SK-N-SH treated with all-trans-retinoic acid at 6 μM for 48 hours (cell line): ENCODE results near the gene TRABD2A.

Experiments used
- ISL1 ChIP-seq: fragments of 250-450 bp; sonication (Bioruptor Pico); IDR thresholded peaks from 2 replicates; pipeline ENCODE4 v2.1.2; 2022; ENCODE audit warnings: mild to moderate bottlenecking, moderate library complexity
- PPARA ChIP-seq: fragments of 250-450 bp; sonication (Bioruptor Pico); IDR thresholded peaks from 2 replicates; pipeline ENCODE4 v1.5.0; 2020; ENCODE audit warnings: mild to moderate bottlenecking, borderline replicate concordance
- TCF4 ChIP-seq: fragments of 250-450 bp; sonication (Bioruptor Pico); IDR thresholded peaks from 2 replicates; pipeline ENCODE4 v1.8.0; 2021; ENCODE audit warnings: mild to moderate bottlenecking, moderate library complexity, borderline replicate concordance
- TOX ChIP-seq: fragments of 250-450 bp; sonication (Bioruptor Pico); IDR thresholded peaks from 2 replicates; pipeline ENCODE4 v1.8.0; 2021; ENCODE audit warnings: mild to moderate bottlenecking, moderate library complexity, borderline replicate concordance
- ZFP30 ChIP-seq: fragments of 450-650 bp; formaldehyde crosslinking; IDR thresholded peaks from 2 replicates; pipeline ENCODE4 v1.5.0; 2022; ENCODE audit warnings: mild to moderate bottlenecking, moderate library complexity
- ZNF565 ChIP-seq: fragments of 450-650 bp; formaldehyde crosslinking; conservative IDR thresholded peaks from 2 replicates; pipeline ENCODE4 v1.5.0; 2020; ENCODE audit warnings: low read depth, mild to moderate bottlenecking, moderate library complexity
- ZNF70 ChIP-seq: fragments of 450-650 bp; formaldehyde crosslinking; IDR thresholded peaks from 2 replicates; pipeline ENCODE4 v1.5.0; 2020; ENCODE audit warnings: mild to moderate bottlenecking, moderate library complexity
- ZNF8 ChIP-seq: fragments of 450-650 bp; formaldehyde crosslinking; IDR thresholded peaks from 2 replicates; pipeline ENCODE4 v1.5.0; 2020; ENCODE audit warnings: mild to moderate bottlenecking, moderate library complexity
- TF ChIP-seq, protein P1 (sequence below): fragments of 250-450 bp; sonication (Bioruptor Pico); IDR thresholded peaks from 2 replicates; pipeline ENCODE4 v1.5.1; 2020; ENCODE audit warnings: low read depth, mild to moderate bottlenecking, moderate library complexity
- TF ChIP-seq, protein P2 (sequence below): fragments of 250-450 bp; sonication (Bioruptor Pico); IDR thresholded peaks from 2 replicates; pipeline ENCODE4 v1.5.0; 2020; ENCODE audit warnings: mild to moderate bottlenecking, moderate library complexity
- TF ChIP-seq, protein P3 (sequence below): fragments of 250-450 bp; sonication (Bioruptor Pico); IDR thresholded peaks from 2 replicates; pipeline ENCODE4 v1.8.0; 2020; ENCODE audit warnings: mild to moderate bottlenecking, moderate library complexity, borderline replicate concordance
- TF ChIP-seq, protein P4 (sequence below): fragments of 250-450 bp; sonication (Bioruptor Pico); IDR thresholded peaks from 2 replicates; pipeline ENCODE4 v1.5.1; 2021; ENCODE audit warnings: mild to moderate bottlenecking, moderate library complexity

DNA sequence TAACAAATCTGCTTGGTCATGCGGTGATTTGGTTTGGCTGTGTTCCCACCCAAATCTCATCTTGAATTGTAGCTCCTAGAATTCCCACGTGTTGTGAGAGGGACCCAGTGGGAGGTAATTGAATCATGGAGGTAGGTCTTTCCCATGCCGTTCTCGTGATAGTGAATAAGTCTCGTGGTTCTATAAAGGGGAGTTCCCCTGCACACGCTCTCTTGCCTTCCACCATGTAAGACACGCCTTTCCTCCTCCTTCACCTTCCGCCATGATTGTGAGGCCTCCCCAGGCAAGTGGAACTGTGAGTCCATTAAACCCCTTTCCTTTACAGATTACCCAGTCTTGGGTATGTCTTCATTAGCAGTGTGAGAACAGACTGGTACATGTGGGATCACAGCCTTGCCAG is 36.7 kb downstream of the TRABD2A start:
- TF ChIP-seq, protein P1, sequence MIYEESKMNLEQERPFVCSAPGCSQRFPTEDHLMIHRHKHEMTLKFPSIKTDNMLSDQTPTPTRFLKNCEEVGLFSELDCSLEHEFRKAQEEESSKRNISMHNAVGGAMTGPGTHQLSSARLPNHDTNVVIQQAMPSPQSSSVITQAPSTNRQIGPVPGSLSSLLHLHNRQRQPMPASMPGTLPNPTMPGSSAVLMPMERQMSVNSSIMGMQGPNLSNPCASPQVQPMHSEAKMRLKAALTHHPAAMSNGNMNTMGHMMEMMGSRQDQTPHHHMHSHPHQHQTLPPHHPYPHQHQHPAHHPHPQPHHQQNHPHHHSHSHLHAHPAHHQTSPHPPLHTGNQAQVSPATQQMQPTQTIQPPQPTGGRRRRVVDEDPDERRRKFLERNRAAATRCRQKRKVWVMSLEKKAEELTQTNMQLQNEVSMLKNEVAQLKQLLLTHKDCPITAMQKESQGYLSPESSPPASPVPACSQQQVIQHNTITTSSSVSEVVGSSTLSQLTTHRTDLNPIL (CRISPR knock-in tag) = no peak
- TF ChIP-seq, protein P2, sequence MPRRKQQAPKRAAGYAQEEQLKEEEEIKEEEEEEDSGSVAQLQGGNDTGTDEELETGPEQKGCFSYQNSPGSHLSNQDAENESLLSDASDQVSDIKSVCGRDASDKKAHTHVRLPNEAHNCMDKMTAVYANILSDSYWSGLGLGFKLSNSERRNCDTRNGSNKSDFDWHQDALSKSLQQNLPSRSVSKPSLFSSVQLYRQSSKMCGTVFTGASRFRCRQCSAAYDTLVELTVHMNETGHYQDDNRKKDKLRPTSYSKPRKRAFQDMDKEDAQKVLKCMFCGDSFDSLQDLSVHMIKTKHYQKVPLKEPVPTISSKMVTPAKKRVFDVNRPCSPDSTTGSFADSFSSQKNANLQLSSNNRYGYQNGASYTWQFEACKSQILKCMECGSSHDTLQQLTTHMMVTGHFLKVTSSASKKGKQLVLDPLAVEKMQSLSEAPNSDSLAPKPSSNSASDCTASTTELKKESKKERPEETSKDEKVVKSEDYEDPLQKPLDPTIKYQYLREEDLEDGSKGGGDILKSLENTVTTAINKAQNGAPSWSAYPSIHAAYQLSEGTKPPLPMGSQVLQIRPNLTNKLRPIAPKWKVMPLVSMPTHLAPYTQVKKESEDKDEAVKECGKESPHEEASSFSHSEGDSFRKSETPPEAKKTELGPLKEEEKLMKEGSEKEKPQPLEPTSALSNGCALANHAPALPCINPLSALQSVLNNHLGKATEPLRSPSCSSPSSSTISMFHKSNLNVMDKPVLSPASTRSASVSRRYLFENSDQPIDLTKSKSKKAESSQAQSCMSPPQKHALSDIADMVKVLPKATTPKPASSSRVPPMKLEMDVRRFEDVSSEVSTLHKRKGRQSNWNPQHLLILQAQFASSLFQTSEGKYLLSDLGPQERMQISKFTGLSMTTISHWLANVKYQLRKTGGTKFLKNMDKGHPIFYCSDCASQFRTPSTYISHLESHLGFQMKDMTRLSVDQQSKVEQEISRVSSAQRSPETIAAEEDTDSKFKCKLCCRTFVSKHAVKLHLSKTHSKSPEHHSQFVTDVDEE (CRISPR knock-in tag) = no peak
- TF ChIP-seq, protein P3, sequence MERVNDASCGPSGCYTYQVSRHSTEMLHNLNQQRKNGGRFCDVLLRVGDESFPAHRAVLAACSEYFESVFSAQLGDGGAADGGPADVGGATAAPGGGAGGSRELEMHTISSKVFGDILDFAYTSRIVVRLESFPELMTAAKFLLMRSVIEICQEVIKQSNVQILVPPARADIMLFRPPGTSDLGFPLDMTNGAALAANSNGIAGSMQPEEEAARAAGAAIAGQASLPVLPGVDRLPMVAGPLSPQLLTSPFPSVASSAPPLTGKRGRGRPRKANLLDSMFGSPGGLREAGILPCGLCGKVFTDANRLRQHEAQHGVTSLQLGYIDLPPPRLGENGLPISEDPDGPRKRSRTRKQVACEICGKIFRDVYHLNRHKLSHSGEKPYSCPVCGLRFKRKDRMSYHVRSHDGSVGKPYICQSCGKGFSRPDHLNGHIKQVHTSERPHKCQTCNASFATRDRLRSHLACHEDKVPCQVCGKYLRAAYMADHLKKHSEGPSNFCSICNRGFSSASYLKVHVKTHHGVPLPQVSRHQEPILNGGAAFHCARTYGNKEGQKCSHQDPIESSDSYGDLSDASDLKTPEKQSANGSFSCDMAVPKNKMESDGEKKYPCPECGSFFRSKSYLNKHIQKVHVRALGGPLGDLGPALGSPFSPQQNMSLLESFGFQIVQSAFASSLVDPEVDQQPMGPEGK = no peak
- TF ChIP-seq, protein P4, sequence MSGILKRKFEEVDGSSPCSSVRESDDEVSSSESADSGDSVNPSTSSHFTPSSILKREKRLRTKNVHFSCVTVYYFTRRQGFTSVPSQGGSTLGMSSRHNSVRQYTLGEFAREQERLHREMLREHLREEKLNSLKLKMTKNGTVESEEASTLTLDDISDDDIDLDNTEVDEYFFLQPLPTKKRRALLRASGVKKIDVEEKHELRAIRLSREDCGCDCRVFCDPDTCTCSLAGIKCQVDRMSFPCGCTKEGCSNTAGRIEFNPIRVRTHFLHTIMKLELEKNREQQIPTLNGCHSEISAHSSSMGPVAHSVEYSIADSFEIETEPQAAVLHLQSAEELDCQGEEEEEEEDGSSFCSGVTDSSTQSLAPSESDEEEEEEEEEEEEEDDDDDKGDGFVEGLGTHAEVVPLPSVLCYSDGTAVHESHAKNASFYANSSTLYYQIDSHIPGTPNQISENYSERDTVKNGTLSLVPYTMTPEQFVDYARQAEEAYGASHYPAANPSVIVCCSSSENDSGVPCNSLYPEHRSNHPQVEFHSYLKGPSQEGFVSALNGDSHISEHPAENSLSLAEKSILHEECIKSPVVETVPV = no peak
- no peak for TF ChIP-seq ZFP30 (CRISPR knock-in tag)
- TF ChIP-seq ZNF70 (CRISPR knock-in tag) = no peak
- TF ChIP-seq ZNF8 (CRISPR knock-in tag) = no peak
- no peak for TF ChIP-seq TCF4 (CRISPR knock-in tag)
- TF ChIP-seq ISL1 = no peak
- TF ChIP-seq ZNF565 = no peak
- no peak for TF ChIP-seq PPARA
- TF ChIP-seq TOX (CRISPR knock-in tag) = no peak
